NAMALWA (cell line): Measurements from ENCODE around the gene INSIG2.

Source experiments
- DNase-seq: peaks from one replicate; pipeline ENCODE4 v3.0.0-alpha.2; 2015; ENCODE audit warnings: low spot score

The INSIG2 gene

DNA sequence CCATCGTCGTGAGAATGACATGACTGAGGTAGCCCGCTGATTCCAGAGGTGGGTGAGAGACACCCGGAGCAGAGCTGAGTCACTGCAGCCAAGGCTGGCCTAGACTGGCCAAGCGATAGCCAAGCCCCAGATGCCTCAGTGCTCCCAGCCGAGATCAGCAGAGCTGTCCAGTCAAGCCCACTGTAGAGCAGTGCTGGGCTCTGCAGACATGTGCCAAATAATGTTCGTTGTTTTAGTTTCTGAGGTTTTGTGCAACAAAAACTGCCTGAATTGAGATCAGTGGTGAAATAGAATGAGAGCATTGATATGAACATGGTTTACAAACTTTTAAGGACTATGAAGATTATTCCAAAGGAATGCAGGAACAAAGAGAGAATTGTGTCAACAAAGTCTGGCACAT, 42.1 kb downstream of the INSIG2 start:
- no peak for DNase-seq

DNA sequence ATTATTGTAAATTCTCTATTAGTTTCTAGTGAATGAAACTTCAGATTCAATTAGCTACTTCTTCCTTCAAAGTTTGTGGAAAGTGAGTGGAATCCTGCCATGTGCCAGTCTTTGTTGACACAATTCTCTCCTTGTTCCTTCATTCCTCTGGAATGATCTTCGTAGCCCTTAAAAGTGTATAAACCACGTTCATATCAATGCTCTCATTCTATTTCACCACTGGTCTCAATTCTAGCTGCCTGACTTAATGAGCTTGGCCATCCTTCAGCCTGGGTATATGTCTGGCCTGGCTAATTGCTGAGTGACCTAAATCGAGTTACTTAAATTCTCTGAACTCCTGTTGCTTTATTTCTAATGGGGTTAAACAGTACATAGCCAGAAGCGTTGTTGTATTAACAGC, 43.5 kb downstream of the INSIG2 start:
- no peak for DNase-seq

DNA sequence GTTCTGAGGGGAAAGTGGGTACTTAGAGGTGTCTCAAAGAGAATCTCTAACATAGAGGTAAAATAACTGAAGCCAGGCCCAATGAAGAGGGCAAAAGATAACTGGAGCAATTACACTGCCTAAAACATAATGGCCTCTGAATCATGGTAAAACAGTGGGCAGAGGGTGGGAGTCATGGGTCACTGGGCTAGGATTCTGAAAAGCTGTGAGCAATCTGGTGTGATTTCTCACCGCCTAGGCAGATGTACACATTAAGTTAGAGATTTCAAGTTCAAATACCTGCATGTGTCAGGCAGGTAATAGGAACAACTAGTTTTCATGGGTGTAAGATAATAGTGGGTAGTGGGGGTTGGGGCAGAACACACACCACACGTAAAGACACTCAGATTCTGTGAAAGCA, 45.6 kb downstream of the INSIG2 start:
- no peak for DNase-seq

DNA sequence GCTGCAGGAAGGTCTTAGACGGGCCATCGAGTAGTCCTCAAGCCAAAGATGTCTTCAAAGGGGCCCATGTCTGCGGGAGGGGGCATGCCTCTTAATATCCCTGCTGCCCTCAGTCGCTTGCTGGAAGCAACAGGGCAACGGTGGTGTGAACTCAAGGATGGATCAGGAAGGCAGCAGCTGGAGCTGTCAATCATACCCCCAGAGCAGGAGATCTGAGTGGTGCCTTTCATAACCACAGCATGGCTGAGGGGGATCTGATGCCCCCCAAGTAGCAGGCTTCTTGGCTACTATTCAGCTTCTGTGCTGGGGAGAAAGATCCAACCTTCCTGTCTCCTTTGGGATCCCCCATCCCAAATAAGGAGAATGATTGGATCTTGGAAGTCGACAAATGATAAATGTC, 46.4 kb downstream of the INSIG2 start:
- DNase-seq: no peak

DNA sequence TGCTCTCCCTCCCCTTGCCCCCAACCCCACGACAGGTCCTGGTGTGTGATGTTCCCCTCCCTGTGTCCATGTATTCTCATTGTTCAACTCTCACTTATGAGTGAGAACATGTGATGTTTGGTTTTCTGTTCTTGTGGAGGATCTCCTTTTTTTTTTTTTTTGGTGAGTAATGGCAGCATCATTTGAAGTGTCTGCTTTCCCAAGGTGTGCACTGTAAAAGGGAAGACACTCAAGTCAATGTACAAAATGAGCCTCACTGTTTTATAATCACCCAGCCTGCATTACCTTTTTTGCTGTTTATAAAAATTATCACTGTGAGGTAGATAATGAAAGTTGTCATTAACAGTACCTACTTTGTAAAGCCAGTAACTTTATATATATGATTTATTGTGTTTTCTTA, 56.9 kb downstream of the INSIG2 start:
- no peak for DNase-seq

DNA sequence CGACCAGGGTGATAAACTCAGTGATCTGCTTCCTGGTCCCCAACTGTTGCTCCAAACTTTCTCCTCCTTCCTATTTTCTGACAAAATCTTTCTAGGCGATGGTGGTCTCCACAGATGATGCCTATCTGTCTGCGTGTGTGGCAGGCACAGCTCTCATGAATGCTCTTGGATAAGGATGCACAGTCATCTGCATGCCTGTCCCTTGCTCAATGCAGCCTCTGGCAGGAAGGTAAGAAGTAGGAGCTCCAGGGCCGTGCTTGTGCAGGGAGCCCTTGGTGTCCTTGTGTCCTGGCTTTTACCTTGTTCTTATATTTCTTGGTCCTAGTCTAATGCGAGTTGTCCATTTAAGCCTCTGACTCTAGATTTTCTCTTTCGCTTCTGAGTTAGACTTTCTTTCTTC, 57.5 kb downstream of the INSIG2 start:
- no peak for DNase-seq

DNA sequence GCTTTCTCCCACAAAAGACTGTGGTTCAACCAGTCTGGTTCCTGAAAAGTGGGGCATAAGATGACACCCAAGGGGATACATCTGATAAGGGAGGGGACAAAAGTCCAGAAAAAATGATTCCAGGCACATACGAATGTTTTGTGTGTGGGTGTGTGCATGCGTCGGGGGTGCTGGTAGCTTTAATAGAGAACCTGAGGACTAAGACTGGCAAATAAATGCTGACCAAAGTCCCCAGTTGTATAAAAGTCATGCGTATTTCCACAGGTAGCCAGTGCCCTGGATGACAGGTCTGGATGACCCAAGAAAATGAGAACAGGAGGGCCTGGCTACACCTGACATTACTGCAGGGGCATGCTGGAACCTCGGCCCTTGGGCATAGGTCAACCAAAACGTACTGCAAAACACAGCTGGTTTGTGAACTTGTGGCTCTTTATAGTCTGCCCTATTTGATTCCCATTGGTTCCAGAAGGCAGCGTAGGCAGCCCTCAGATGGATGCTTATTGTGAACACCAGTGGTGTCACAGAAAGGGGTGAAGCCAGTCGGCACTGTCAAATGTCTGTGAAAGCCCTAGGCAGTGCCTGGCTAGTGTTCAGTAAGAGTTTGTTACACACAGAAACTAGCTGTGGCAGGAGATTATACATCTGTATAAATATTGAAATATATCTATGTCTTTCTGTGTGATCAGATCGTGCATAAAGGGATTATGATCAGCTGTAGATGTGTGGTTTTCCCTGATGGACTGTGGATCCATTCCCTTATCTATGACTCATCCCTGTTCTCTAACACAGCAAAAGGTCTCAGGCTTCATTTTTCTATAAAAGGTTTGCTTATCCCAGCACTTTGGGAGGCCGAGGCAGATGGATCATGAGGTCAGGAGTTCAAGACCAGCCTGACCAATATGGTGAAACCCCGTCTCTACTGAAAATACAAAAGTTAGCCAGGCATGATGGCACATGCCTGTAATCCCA, 58.3 kb downstream of the INSIG2 start:
- DNase-seq: no peak

DNA sequence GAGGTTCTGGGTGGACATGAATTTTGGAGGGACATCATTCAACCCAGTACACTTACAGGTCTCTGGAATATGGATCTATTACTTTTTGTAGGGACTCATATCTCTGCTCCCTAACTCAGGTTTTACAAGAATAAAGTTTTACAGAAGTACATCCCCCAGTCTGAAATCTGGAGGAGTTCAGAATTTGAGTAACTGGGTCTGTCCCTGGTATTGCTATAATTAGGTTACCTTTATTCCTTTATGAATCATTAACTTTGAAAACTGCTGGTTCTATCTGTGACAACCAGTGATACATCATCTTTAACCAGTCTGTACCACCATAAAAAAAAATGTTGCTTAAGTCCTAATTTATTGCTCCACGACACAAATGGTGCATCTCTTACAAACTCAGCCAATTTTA, 59.9 kb downstream of the INSIG2 start:
- DNase-seq: no peak

DNA sequence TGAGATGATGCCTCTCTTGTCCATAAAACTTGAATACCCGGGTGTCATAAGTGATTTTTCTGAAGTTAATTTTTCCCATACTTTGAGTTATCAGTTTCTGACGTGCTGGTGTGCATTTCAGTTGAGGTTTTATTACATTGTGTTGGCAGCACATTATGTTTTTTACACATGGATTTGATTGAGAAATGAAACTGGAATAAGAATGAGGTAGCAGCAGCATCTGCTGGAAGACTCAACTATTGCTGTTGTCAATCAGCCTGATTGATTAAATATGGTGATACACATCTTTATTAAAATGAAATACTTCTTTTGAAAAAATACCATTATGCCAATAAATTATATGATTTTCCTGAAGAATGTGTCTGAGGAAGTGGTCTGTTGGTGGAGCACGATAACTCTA, 60.5 kb downstream of the INSIG2 start:
- DNase-seq: no peak

DNA sequence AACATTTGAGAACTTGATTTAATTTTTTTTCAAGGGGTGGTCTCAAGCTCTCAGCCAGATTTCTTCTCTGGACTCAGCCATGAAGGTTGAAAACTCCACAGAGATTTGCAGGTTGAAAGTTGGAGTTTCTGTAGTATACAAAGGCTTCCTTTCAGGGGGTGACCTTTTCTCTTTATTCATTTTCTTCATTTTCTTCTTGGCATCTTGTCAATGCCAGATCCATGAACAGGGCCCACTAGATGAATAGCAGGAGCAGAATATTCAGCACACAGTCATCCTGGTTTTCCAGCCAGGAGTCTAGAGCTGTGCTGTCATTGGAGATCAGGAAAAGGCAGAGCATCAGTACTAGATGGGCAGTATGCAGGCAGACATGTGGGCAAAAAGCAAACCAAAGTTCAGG, 62.0 kb downstream of the INSIG2 start:
- DNase-seq: no peak

DNA sequence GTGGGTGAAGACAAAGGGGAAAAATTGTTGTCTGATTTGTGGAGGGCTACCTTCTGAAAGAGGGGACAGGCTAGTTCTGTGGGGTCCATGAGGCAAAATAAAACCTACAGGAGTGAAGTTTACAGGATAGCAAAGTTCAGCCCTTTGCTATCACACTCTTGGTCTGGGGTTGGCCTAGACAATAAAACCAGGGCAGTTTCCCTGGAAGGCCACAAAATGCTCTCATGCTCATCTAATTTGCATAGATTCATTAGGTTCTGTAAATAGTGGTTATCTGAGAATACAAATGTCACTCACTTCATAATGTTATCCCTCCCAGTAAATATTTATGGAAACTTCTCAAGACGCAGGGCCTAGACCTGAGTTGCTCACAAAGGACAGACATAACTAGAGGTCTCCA, 63.6 kb downstream of the INSIG2 start:
- no peak for DNase-seq

DNA sequence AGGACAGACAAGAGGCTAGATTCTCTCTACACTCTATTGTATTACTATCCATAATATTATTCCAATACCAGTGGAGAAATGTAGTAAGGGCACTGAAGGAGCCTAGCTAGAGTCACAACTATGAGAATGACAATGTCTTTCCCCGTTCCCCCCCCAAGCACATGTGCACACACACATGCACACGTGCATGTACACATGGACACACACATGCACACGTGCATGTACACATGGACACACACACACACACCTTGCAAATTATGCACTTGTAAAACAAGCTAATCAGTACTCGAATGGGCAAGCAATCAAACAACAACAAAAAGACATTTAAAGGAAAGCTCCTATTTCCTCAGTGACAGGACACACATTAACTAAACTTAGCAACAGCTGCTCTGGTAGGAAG, 65.2 kb downstream of the INSIG2 start:
- DNase-seq: no peak

DNA sequence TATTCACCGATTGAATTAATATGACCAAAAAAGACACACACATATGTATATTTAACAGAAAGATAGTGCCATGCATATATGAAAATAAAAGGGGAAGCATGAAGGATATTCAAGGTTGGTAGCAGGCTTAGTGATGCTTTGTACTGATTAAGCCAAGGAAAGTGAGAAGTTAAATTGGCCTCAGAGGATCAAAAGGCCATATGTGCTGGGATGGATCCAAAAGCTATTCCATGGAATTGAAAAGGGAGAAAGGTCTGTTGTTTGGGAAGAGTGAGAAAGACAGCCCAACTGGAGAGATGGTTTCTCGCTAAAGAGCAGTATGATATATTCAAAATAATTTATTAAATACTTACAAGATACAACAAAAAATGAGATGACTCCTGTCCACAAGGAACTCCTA, 65.9 kb downstream of the INSIG2 start:
- DNase-seq: no peak
